ENCODE data around the gene SLC5A8.
A peak's percentile ranks its signal among the peaks of the same experiment; 100 is the strongest.

Gene SLC5A8

DNA sequence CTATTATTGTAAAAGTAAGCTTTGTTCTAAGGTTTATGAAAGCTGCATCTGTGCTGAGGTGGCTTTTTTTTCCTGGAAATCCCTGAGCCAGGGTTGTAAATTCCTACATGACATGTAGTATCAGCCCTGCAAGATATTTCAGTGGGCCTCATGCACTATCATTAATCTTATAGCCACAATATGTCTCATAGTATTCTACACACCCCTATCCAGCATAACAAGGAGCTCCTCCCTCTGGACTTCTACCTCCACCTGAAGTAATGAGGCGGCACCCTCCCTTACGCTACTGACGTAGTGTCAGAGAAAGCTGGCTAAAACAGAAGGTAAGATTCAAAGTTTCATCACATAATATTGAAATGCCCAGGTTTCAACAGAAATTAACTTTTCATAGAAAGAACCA is 35.5 kb downstream of the SLC5A8 start:
- no peaks in the 10 kb centered on the region for H4K20me1 ChIP-seq (ENCODE audit: control insufficient read depth, insufficient read depth, low read depth, low read length)
- H3K4me3 ChIP-seq (ENCODE audit: low read length): no peak overlapping the region

DNA sequence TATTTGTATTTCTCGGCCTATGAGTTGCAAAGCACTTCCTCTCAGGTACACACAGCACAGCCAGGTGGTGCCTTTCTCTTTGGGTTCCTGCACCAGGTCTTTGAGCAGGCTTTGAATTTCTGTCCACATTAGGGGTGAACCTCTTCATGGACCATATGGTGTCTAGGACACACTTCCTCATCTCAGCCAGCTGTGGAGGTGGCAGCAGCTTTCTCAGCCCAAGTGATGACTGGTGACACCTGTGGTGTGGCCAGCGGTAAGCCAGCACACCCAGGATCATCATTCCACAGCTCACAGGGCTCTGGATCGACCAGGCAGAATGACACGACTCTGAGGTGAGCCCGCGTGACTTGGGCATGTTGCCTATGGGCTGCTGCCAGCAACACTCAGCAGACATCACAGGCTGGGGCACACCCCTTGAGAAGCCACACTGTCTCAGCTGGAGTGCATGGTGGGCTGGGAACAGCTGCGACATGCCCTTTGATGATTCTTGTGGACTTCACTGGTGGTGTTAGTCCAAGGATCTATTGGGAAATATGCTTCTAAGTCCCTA is 36.8 kb downstream of the SLC5A8 start:
- H3F3A ChIP-seq (ENCODE audit: control insufficient read depth, insufficient read depth): no peaks in the 10 kb centered on the region
- no peaks in the 10 kb centered on the region for H3K27me3 ChIP-seq (ENCODE audit: control insufficient read depth, low read length)

More for the DNA sequence above, 35.5 kb downstream of the SLC5A8 start:
- TF ChIP-seq EZH2phosphoT487 (IDR thresholded peaks at IDR 0.05; ENCODE audit: borderline replicate concordance, low read length) (no peak), CTCF (IDR thresholded peaks at IDR 0.05; ENCODE audit: low read depth, low read length, poor library complexity, severe bottlenecking) (no peak)
- Histone ChIP-seq H3K27ac (ENCODE audit: low read depth, low read length) (no peak overlapping the region), H3K9me2 (replicated peaks; ENCODE audit: control insufficient read depth, low read length) (no peaks in the 10 kb centered on the region), H3F3A (ENCODE audit: control insufficient read depth, insufficient read depth) (no peaks in the 10 kb centered on the region), H3K4me1 (ENCODE audit: control insufficient read depth, low read length) (no peaks in the 10 kb centered on the region), H3K27me3 (ENCODE audit: control insufficient read depth, low read length) (no peaks in the 10 kb centered on the region), H3K9me3 (ENCODE audit: control insufficient read depth, insufficient read depth, low read length) (no peaks in the 10 kb centered on the region), H3K4me2 (ENCODE audit: low read length) (no peak overlapping the region), H3K79me2 (ENCODE audit: control insufficient read depth, low read length) (no peaks in the 10 kb centered on the region), H3K36me3 (ENCODE audit: control insufficient read depth, low read length) (no peaks in the 10 kb centered on the region)

DNA sequence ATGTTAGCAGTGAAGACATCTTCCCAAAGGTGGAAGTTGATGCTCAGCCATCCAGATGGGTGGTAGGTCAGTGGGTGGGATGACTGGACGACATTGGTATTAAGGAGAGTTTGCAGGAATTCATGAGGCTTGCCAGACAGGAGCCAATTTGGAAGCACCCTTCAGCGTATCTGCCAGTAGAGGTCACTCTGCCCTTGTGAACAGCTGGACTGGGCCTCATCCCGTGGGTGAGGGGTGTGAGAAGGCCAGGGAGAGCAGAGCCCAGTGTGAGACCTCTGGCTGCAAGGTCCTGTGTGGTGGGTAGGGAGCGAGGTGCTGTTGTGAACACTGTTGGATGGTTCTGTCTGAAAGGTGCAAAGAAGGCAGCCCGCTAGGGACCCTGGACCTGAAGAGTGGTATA is 37.7 kb downstream of the SLC5A8 start:
- TF ChIP-seq CTCF (IDR thresholded peaks at IDR 0.05; ENCODE audit: low read depth, low read length, poor library complexity, severe bottlenecking) (peak; percentile 38), EZH2phosphoT487 (IDR thresholded peaks at IDR 0.05; ENCODE audit: borderline replicate concordance, low read length) (no peak)
- no peaks in the 10 kb centered on the region for H3F3A ChIP-seq (ENCODE audit: control insufficient read depth, insufficient read depth)

More for the DNA sequence above, 36.8 kb downstream of the SLC5A8 start:
- Histone ChIP-seq H3K4me3 (ENCODE audit: low read length) (no peak overlapping the region), H3K9me3 (ENCODE audit: control insufficient read depth, insufficient read depth, low read length) (no peaks in the 10 kb centered on the region), H3K4me2 (ENCODE audit: low read length) (no peak overlapping the region), H3K9me2 (replicated peaks; ENCODE audit: control insufficient read depth, low read length) (no peaks in the 10 kb centered on the region), H4K20me1 (ENCODE audit: control insufficient read depth, insufficient read depth, low read depth, low read length) (no peaks in the 10 kb centered on the region), H3K4me1 (ENCODE audit: control insufficient read depth, low read length) (no peaks in the 10 kb centered on the region), H3K36me3 (ENCODE audit: control insufficient read depth, low read length) (no peaks in the 10 kb centered on the region), H3K79me2 (ENCODE audit: control insufficient read depth, low read length) (no peaks in the 10 kb centered on the region), H3K27ac (ENCODE audit: low read depth, low read length) (no peak overlapping the region)
- TF ChIP-seq EZH2phosphoT487 (IDR thresholded peaks at IDR 0.05; ENCODE audit: borderline replicate concordance, low read length) (no peak), CTCF (IDR thresholded peaks at IDR 0.05; ENCODE audit: low read depth, low read length, poor library complexity, severe bottlenecking) (no peak)

More for the DNA sequence above, 37.7 kb downstream of the SLC5A8 start:
- Histone ChIP-seq H4K20me1 (ENCODE audit: control insufficient read depth, insufficient read depth, low read depth, low read length) (no peaks in the 10 kb centered on the region), H3K27ac (ENCODE audit: low read depth, low read length) (no peak overlapping the region), H3K4me3 (ENCODE audit: low read length) (no peak overlapping the region), H3K4me2 (ENCODE audit: low read length) (no peak overlapping the region), H3K79me2 (ENCODE audit: control insufficient read depth, low read length) (no peaks in the 10 kb centered on the region), H3K36me3 (ENCODE audit: control insufficient read depth, low read length) (no peaks in the 10 kb centered on the region), H3K9me2 (replicated peaks; ENCODE audit: control insufficient read depth, low read length) (no peaks in the 10 kb centered on the region), H3K27me3 (ENCODE audit: control insufficient read depth, low read length) (no peaks in the 10 kb centered on the region), H3K9me3 (ENCODE audit: control insufficient read depth, insufficient read depth, low read length) (no peaks in the 10 kb centered on the region), H3K4me1 (ENCODE audit: control insufficient read depth, low read length) (no peaks in the 10 kb centered on the region)

Data from DOHH2 (cell line).